Esophagus muscularis mucosa (tissue), 4 donors: ENCODE results near the gene CAST. TPM values are rescaled to one million over a fixed set of nuclear protein-coding genes. Genes with fewer than 3 reads are reported as not detected.

ENCODE experiments used
- DNase-seq: peaks from one replicate; pipeline ENCODE4 v3.0.0-alpha.2; 2017; ENCODE audit errors: extremely low spot score
- H3K27ac ChIP-seq, 4 donors: fragments of 200-600 bp; sonication (generic); replicated peaks in 1 of 4; 1 replicate in 3 of 4; 2 replicates in 1 of 4; pipeline ENCODE4 v1.5.1; 2016 to 2019; ENCODE audit warnings: mild to moderate bottlenecking in 1 of 4
- H3K27me3 ChIP-seq, 4 donors: fragments of 200-600 bp; sonication (generic); one replicate each; pipeline versions ENCODE4 v1.5.1 to v1.6.0; 2016 to 2019
- H3K36me3 ChIP-seq, 4 donors: fragments of 200-600 bp; sonication (generic); one replicate each; pipeline ENCODE4 v1.5.1; 2016 to 2019
- H3K4me1 ChIP-seq, 4 donors: fragments of 200-600 bp; sonication (generic); one replicate each; pipeline ENCODE4 v1.5.1; 2016 to 2019
- H3K4me3 ChIP-seq, 4 donors: fragments of 200-600 bp; sonication (generic); 1 replicate in 2 of 4; 2 replicates in 2 of 4; pipeline ENCODE4 v1.5.1; 2016 to 2019; ENCODE audit warnings: mild to moderate bottlenecking in 4 of 4, moderate library complexity in 1 of 4
- H3K9me3 ChIP-seq, 4 donors: fragments of 200-600 bp; sonication (generic); 1 replicate in 3 of 4; 2 replicates in 1 of 4; pipeline ENCODE4 v1.5.1; 2016 to 2019
- CTCF ChIP-seq, 3 experiments: fragments of 200-600 bp in 2 of 3; fragments of 450-650 bp in 1 of 3; sonication (generic) in 2 of 3; IDR thresholded peaks; one replicate each; pipeline ENCODE4 v1.5.1; 2017 to 2019; ENCODE audit warnings: antibody characterized with exemption in 3 of 3, mild to moderate bottlenecking in 2 of 3, moderate library complexity in 1 of 3
- EP300 ChIP-seq: sonication (generic); formaldehyde crosslinking; IDR thresholded peaks from one replicate; pipeline ENCODE4 v1.6.1; 2017; ENCODE audit warnings: antibody characterized with exemption
- POLR2A ChIP-seq: fragments of 450-650 bp; IDR thresholded peaks from one replicate; pipeline ENCODE4 v1.6.1; 2017; ENCODE audit warnings: antibody characterized with exemption, moderate library complexity, mild to moderate bottlenecking, low read depth
- POLR2AphosphoS5 ChIP-seq, 2 donors: sonication (generic); formaldehyde crosslinking; IDR thresholded peaks; one replicate each; pipeline ENCODE4 v1.6.1; 2017; ENCODE audit warnings: antibody characterized with exemption in 2 of 2
- WGBS: methylation state at CpG from one replicate; pipeline ENCODE4 v1.1.5; 2018; 5-methylcytosine and 5-hydroxymethylcytosine counted together
- intact Hi-C: fragments of 100-400 bp; cut with DNase I; formaldehyde crosslinking; loops from one replicate; pipeline ENCODE4 v1.15.1; 2023
- total RNA-seq, 4 donors: library from RNA; depleted of rRNA; stranded (reverse); fragments of >200 nt; gene quantifications; one replicate each; pipeline versions ENCODE4 v1.1.0 to v1.2.1, GENCODE V29; 2016

CAST gene
- total RNA-seq, 4 donors from 2014 or later, result 238 to 346 (median 296) TPM

- H3K27ac ChIP-seq, result peak overlapping the region in 1 of 4 donors; percentile 3
- WGBS, result 63% methylated on average over 11 of the region's 11 CpGs
- intact Hi-C loops, result no loop called here
- no peaks in the 10 kb centered on the region for H3K9me3 ChIP-seq
- H3K27me3 ChIP-seq, result no peaks in the 10 kb centered on the region
- H3K4me1 ChIP-seq, result peaks cover 0 to 33% (median 18%) of the 10 kb centered on the region in 4 donors
- DNase-seq, result no peak
- H3K36me3 ChIP-seq, result peaks cover 0 to 24% (median 13%) of the 10 kb centered on the region in 4 donors
- no peak overlapping the region for H3K4me3 ChIP-seq
- TF ChIP-seq EP300 (no peak), CTCF (IDR thresholded peaks at IDR 0.05) (no peak), POLR2A (no peak), POLR2AphosphoS5 (IDR thresholded peaks at IDR 0.05) (no peak)
These were observed 18.7 kb downstream of the CAST start for GRCh38 chr5:96680759-96681470.

- intact Hi-C loops, result no loop called here
- H3K27ac ChIP-seq, result no peak overlapping the region
- 95% methylated on average over 1 of the region's 1 CpG for WGBS
- peaks cover 0 to 9% (median 6%) of the 10 kb centered on the region in 4 donors for H3K36me3 ChIP-seq
- H3K4me1 ChIP-seq, result peaks cover 0 to 32% (median 28%) of the 10 kb centered on the region in 4 donors
- DNase-seq, result no peak
- H3K9me3 ChIP-seq, result no peaks in the 10 kb centered on the region
- no peak overlapping the region for H3K4me3 ChIP-seq
- no peaks in the 10 kb centered on the region for H3K27me3 ChIP-seq
- TF ChIP-seq EP300 (no peak), CTCF (IDR thresholded peaks at IDR 0.05) (no peak), POLR2AphosphoS5 (IDR thresholded peaks at IDR 0.05) (no peak), POLR2A (no peak)
These were observed 21.2 kb downstream of the CAST start for GRCh38 chr5:96683392-96683791.

GRCh38 chr5:96683810-96684209 is 21.6 kb downstream of the CAST start:
- peaks cover 0 to 9% (median 5%) of the 10 kb centered on the region in 4 donors for H3K36me3 ChIP-seq
- H3K27ac ChIP-seq, result no peak overlapping the region
- H3K9me3 ChIP-seq, result no peaks in the 10 kb centered on the region
- intact Hi-C loops, result no loop called here
- no peak for DNase-seq
- peaks cover 0 to 32% (median 28%) of the 10 kb centered on the region in 4 donors for H3K4me1 ChIP-seq
- H3K27me3 ChIP-seq, result no peaks in the 10 kb centered on the region
- no peak overlapping the region for H3K4me3 ChIP-seq
- TF ChIP-seq EP300, result no peak

- intact Hi-C loops, result no loop called here
- H3K4me1 ChIP-seq, result peaks cover 7 to 24% (median 17%) of the 10 kb centered on the region in 4 donors
- 91% methylated on average over 5 of the region's 5 CpGs for WGBS
- no peak for TF ChIP-seq POLR2AphosphoS5 (IDR thresholded peaks at IDR 0.05)
- TF ChIP-seq POLR2A, result no peak
- no peak for TF ChIP-seq EP300
- peaks cover 0 to 9% (median 3%) of the 10 kb centered on the region in 4 donors for H3K36me3 ChIP-seq
- DNase-seq, result no peak
- no peak overlapping the region for H3K27ac ChIP-seq
- no peak overlapping the region for H3K4me3 ChIP-seq
- no peaks in the 10 kb centered on the region for H3K27me3 ChIP-seq
- H3K9me3 ChIP-seq, result no peaks in the 10 kb centered on the region
These were observed 24.9 kb downstream of the CAST start for GRCh38 chr5:96687080-96687479.

- intact Hi-C loops, result no loop called here
- Histone ChIP-seq H3K36me3 (peaks cover 0 to 9% (median 3%) of the 10 kb centered on the region in 4 donors), H3K27me3 (no peaks in the 10 kb centered on the region), H3K4me3 (no peak overlapping the region), H3K27ac (no peak overlapping the region), H3K4me1 (peaks cover 7 to 27% (median 17%) of the 10 kb centered on the region in 4 donors), H3K9me3 (no peaks in the 10 kb centered on the region)
- no peak for TF ChIP-seq POLR2A
- TF ChIP-seq CTCF (IDR thresholded peaks at IDR 0.05), result peak; percentile 15 to 49 (median 21)
- WGBS, result 51% methylated on average over 5 of the region's 5 CpGs
- DNase-seq, result no peak
These were observed 25.8 kb downstream of the CAST start for GRCh38 chr5:96687812-96688453.
